ENCODE results near the gene COL9A3. TPM values are rescaled to one million over a fixed set of nuclear protein-coding genes. Genes with fewer than 3 reads are reported as not detected.
"Not testable (repeated sequence)": the region's sequence is repeated elsewhere in the genome, so short reads cannot be mapped to it uniquely, and the experiment has no call there.

The COL9A3 gene
- total and polyA plus RNA-seq, 2 experiments from 2014 or later, result 23.9 to 68.1 TPM

DNA sequence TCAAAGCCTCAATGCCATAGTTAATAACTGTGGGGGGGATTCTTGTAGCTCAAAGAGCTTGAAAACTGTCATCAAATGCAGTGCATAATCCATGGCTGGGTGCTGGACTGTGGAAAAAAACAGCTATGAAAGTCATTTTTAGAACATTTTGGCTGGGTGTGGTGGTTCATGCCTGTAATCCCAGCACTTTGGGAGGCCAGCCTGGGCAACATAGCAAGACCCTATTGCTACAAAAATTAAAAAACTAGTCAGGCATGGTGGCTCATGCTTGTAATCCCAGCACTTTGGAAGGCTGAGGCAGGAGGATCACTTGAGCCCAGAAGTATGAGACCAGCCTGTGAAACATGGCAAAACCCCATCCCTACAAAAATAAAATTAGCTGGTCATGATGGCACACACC, 32.6 kb downstream of the COL9A3 start:
- Histone ChIP-seq H3K9me3 (ENCODE audit: low read depth) (no peaks in the 10 kb centered on the region), H3K27ac (no peak overlapping the region), H3K4me3 (no peak overlapping the region), H4K20me1 (ENCODE audit: insufficient read depth, poor library complexity, severe bottlenecking) (no peaks in the 10 kb centered on the region), H2AFZ (no peak overlapping the region), H3K4me2 (no peak overlapping the region), H3K4me1 (ENCODE audit: insufficient read depth) (no peaks in the 10 kb centered on the region), H3K36me3 (replicated peaks; ENCODE audit: insufficient read depth, low read depth) (no peaks in the 10 kb centered on the region), H3K9me2 (replicated peaks; ENCODE audit: insufficient read depth) (no peaks in the 10 kb centered on the region), H3K27me3 (no peaks in the 10 kb centered on the region), H3K79me2 (no peaks in the 10 kb centered on the region)
- DNase-seq (ENCODE audit: low spot score), result no peak
- TF ChIP-seq, protein P1, sequence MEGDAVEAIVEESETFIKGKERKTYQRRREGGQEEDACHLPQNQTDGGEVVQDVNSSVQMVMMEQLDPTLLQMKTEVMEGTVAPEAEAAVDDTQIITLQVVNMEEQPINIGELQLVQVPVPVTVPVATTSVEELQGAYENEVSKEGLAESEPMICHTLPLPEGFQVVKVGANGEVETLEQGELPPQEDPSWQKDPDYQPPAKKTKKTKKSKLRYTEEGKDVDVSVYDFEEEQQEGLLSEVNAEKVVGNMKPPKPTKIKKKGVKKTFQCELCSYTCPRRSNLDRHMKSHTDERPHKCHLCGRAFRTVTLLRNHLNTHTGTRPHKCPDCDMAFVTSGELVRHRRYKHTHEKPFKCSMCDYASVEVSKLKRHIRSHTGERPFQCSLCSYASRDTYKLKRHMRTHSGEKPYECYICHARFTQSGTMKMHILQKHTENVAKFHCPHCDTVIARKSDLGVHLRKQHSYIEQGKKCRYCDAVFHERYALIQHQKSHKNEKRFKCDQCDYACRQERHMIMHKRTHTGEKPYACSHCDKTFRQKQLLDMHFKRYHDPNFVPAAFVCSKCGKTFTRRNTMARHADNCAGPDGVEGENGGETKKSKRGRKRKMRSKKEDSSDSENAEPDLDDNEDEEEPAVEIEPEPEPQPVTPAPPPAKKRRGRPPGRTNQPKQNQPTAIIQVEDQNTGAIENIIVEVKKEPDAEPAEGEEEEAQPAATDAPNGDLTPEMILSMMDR (IDR thresholded peaks at IDR 0.05; ENCODE audit: poor library complexity), result no peak

DNA sequence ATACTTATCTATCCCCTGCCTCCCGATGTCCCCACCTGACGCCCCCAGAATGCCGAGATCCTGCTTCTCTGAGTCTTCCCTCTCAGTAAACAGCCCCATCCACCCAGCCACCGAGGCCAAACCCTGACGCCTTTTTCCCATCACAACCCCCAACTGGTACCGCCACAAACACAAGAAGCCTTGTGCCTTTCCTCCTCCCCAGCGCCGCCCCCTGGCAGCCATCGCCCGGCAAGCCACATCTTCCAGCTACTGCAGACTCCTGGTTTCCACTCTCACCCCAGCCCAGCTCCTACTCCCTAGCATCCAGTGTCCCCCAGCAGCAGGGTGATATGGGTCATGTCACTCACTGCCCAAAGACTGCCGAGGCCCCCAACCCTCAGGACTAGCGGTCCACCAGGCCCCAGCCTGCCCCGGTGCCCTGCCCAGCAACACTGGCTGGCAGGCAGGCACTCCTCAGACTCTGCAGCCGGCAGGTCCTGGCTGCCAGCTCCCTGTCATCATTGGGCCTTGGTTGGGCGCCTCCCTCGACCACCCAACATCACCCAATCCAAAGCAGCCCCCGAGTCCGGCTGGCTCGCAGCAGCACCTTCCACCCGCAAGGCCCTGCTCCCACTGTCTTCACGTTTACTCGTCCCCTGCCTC, 33.6 kb downstream of the COL9A3 start:
- H3K4me3 ChIP-seq, result no peak overlapping the region
- no peaks in the 10 kb centered on the region for H3K36me3 ChIP-seq (replicated peaks; ENCODE audit: insufficient read depth, low read depth)
- no peaks in the 10 kb centered on the region for H3K9me2 ChIP-seq (replicated peaks; ENCODE audit: insufficient read depth)
- no peak overlapping the region for H2AFZ ChIP-seq
- H3K27me3 ChIP-seq, result no peaks in the 10 kb centered on the region
- WGBS (ENCODE audit: low lambda C conversion rate, missing lambda C conversion rate), result 94% methylated on average over 22 of the region's 22 CpGs
- no peaks in the 10 kb centered on the region for H3K4me1 ChIP-seq (ENCODE audit: insufficient read depth)
- H3K9me3 ChIP-seq (ENCODE audit: low read depth), result no peaks in the 10 kb centered on the region
- H3K27ac ChIP-seq, result no peak overlapping the region
- no peaks in the 10 kb centered on the region for H4K20me1 ChIP-seq (ENCODE audit: insufficient read depth, poor library complexity, severe bottlenecking)
- TF ChIP-seq EZH2 (IDR thresholded peaks at IDR 0.05; ENCODE audit: borderline replicate concordance) (no peak), EZH2phosphoT487 (IDR thresholded peaks at IDR 0.05; ENCODE audit: low read depth, severe bottlenecking, unreplicated experiment) (no peak)
- TF ChIP-seq, protein P1 (IDR thresholded peaks at IDR 0.05; ENCODE audit: poor library complexity), result no peak
- DNase-seq (ENCODE audit: low spot score), result no peak
- no peak overlapping the region for H3K4me2 ChIP-seq
- H3K79me2 ChIP-seq, result peaks cover 2% of the 10 kb centered on the region

DNA sequence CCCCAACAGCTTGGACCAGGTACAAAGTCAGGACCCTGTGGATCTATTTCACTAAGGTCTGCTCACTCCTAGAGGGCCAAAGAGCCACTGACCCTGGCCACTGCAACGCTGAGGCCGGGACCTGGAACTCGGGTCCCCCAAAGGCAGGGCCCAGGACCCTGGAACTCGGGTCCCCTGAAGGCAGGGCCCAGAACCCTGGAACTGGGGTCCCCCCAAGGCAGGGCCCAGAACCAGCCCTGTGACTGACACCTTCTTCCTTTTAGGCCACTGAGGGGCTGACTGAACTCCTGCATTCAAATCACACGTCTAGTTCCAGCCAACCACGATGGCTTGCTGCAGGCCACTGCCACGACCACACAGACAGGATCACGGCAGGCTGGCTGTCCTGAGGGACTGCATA, 35.3 kb downstream of the COL9A3 start:
- H2AFZ ChIP-seq, result no peak overlapping the region
- H4K20me1 ChIP-seq (ENCODE audit: insufficient read depth, poor library complexity, severe bottlenecking), result no peaks in the 10 kb centered on the region
- TF ChIP-seq EZH2 (IDR thresholded peaks at IDR 0.05; ENCODE audit: borderline replicate concordance) (no peak), EZH2phosphoT487 (IDR thresholded peaks at IDR 0.05; ENCODE audit: low read depth, severe bottlenecking, unreplicated experiment) (no peak)
- no peaks in the 10 kb centered on the region for H3K4me1 ChIP-seq (ENCODE audit: insufficient read depth)
- H3K9me2 ChIP-seq (replicated peaks; ENCODE audit: insufficient read depth), result no peaks in the 10 kb centered on the region
- DNase-seq (ENCODE audit: low spot score), result no peak
- WGBS (ENCODE audit: low lambda C conversion rate, missing lambda C conversion rate), result 95% methylated on average over 8 of the region's 8 CpGs
- no peak overlapping the region for H3K4me2 ChIP-seq
- no peaks in the 10 kb centered on the region for H3K36me3 ChIP-seq (replicated peaks; ENCODE audit: insufficient read depth, low read depth)
- no peak overlapping the region for H3K27ac ChIP-seq
- no peak overlapping the region for H3K4me3 ChIP-seq
- H3K9me3 ChIP-seq (ENCODE audit: low read depth), result no peaks in the 10 kb centered on the region
- no peaks in the 10 kb centered on the region for H3K27me3 ChIP-seq
- H3K79me2 ChIP-seq, result peaks cover 2% of the 10 kb centered on the region

DNA sequence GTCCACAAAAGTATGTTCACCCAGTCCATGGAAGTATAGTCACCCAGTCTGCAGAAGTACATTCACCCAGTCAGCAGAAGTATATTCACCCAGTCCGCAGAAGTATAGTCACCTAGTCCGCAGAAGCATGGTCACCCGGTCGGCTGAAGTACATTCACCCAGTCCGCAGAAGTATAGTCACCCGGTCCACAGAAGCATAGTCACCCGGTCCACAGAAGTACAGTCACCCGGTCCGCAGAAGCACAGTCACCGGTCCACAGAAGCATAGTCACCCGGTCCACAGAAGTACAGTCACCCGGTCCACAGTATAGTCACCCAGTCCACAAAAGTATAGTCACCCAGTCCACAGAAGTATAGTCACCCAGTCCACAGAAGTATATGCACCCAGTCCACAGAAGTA, 36.0 kb downstream of the COL9A3 start:
- Histone ChIP-seq H3K9me2 (replicated peaks; ENCODE audit: insufficient read depth) (no peaks in the 10 kb centered on the region), H4K20me1 (ENCODE audit: insufficient read depth, poor library complexity, severe bottlenecking) (no peaks in the 10 kb centered on the region), H3K4me2 (no peak overlapping the region), H3K27ac (no peak overlapping the region), H3K9me3 (ENCODE audit: low read depth) (no peaks in the 10 kb centered on the region), H3K79me2 (peaks cover 3% of the 10 kb centered on the region), H3K4me1 (ENCODE audit: insufficient read depth) (no peaks in the 10 kb centered on the region), H3K36me3 (replicated peaks; ENCODE audit: insufficient read depth, low read depth) (no peaks in the 10 kb centered on the region), H2AFZ (no peak overlapping the region), H3K4me3 (no peak overlapping the region), H3K27me3 (no peaks in the 10 kb centered on the region)
- TF ChIP-seq EZH2 (IDR thresholded peaks at IDR 0.05; ENCODE audit: borderline replicate concordance), result no peak
- TF ChIP-seq, protein P1 (IDR thresholded peaks at IDR 0.05; ENCODE audit: poor library complexity), result no peak
- no peak for TF ChIP-seq EZH2phosphoT487 (IDR thresholded peaks at IDR 0.05; ENCODE audit: low read depth, severe bottlenecking, unreplicated experiment)
- no peak for DNase-seq (ENCODE audit: low spot score)
- WGBS (ENCODE audit: low lambda C conversion rate, missing lambda C conversion rate), result over 99% methylated on average over 12 of the region's 12 CpGs

DNA sequence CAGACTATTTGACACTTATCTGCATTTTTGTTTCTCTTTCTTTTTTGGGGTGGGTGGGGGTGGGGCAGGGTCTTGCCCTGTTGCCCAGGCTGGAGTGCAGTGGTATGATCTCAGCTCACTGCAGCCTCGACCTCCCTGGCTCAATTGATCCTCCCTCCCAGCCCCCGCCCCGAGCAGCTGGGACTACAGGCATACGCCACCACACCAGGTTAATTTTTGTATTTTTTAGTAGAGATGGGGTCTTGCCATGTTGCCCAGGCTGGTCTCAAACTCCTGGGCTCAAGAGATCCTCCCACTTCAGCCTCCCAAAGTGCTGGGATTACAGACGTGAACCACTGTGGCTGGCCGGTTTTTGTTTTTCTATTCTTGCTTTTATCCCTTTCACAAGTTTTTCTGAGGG, 36.5 kb downstream of the COL9A3 start:
- H3K27ac ChIP-seq; H3K9me2 ChIP-seq (replicated peaks; ENCODE audit: insufficient read depth); H3K9me3 ChIP-seq (ENCODE audit: low read depth); H3K4me2 ChIP-seq; H3K4me1 ChIP-seq (ENCODE audit: insufficient read depth); H3K36me3 ChIP-seq (replicated peaks; ENCODE audit: insufficient read depth, low read depth); H3K27me3 ChIP-seq; H3K79me2 ChIP-seq; DNase-seq (ENCODE audit: low spot score); H2AFZ ChIP-seq; H4K20me1 ChIP-seq (ENCODE audit: insufficient read depth, poor library complexity, severe bottlenecking); H3K4me3 ChIP-seq: not testable (repeated sequence)
- WGBS (ENCODE audit: low lambda C conversion rate, missing lambda C conversion rate), result 100% methylated on average over 3 of the region's 6 CpGs

Data from hepatocyte (in vitro differentiated cells).